Stimulated activated naive B cell treated with anti-CD40 and anti-IgM and Interleukin-4, amounts not matched to agents 10 μg/mL and 1 μg/mL and 100 μg/mL, for 72 hours (primary cell): ENCODE data around the gene IRF6.
A peak's percentile ranks its signal among the peaks of the same experiment; 100 is the strongest.
"Not testable (repeated sequence)": the region's sequence is repeated elsewhere in the genome, so short reads cannot be mapped to it uniquely, and the experiment has no call there.

Experiments used
- ATAC-seq, 2 donors: fragments of 150-1000 bp; cut with Tn5 transposase; replicated peaks; 2 replicates each; pipeline ENCODE4 v1.10.0; 2021; ENCODE audit warnings: moderate library complexity in 1 of 2
- DNase-seq: peaks from one replicate; pipeline ENCODE4 v3.0.0; 2021
- H3K27ac Mint-ChIP-seq: one replicate; pipeline ENCODE4 v1.8.0; 2022; ENCODE audit warnings: mild to moderate bottlenecking, mixed read lengths
- H3K27me3 Mint-ChIP-seq, 2 donors: one replicate each; pipeline ENCODE4 v1.8.0; 2022; ENCODE audit warnings: mixed read lengths in 2 of 2
- H3K36me3 Mint-ChIP-seq, 2 donors: one replicate each; pipeline ENCODE4 v1.8.0; 2022; ENCODE audit warnings: mixed read lengths in 2 of 2, mild to moderate bottlenecking in 1 of 2
- H3K4me1 Mint-ChIP-seq, 2 donors: one replicate each; pipeline ENCODE4 v1.8.0; 2022; ENCODE audit warnings: mixed read lengths in 2 of 2, mild to moderate bottlenecking in 1 of 2
- H3K4me3 Mint-ChIP-seq, 2 donors: one replicate each; pipeline ENCODE4 v1.8.0; 2022; ENCODE audit warnings: mild to moderate bottlenecking in 2 of 2, mixed read lengths in 2 of 2, moderate library complexity in 1 of 2
- H3K9me3 Mint-ChIP-seq, 2 donors: one replicate each; pipeline ENCODE4 v1.8.0; 2022; ENCODE audit warnings: mixed read lengths in 2 of 2, mild to moderate bottlenecking in 1 of 2

The IRF6 gene

DNA sequence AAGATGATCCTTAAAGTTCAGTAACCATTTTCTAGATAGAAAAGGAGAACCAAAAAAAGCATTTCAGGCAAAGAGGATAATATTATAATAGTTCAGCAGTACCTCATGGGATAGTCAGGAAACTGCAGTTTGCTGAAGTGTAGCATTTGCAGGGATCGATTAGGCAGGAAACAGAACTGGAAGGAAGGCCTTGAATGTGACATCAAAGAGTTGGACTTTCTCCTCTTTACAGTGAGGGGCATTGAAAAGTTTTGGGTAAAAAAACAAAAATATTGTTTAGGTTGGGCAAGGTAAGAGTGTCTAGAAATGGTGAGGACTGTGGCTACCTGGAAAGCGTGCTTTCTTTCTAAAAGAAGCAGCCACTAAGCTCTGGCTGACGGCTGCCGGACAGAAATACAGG, 8.0 kb upstream of the IRF6 start:
- Mint-ChIP-seq H3K27ac (no peak overlapping the region), H3K9me3 (no peaks in the 10 kb centered on the region), H3K4me3 (no peak overlapping the region), H3K4me1 (peaks cover 0 to 2% of the 10 kb centered on the region in 2 donors), H3K36me3 (no peaks in the 10 kb centered on the region), H3K27me3 (peaks cover 24 to 25% of the 10 kb centered on the region in 2 donors)
- DNase-seq = no peak
- ATAC-seq = no peak

GRCh38 chr1:209810783-209811182, 4.8 kb upstream of the IRF6 start:
- Mint-ChIP-seq H3K4me1 (peaks cover 5 to 7% of the 10 kb centered on the region in 2 donors), H3K27me3 (peaks cover 8 to 16% of the 10 kb centered on the region in 2 donors)

DNA sequence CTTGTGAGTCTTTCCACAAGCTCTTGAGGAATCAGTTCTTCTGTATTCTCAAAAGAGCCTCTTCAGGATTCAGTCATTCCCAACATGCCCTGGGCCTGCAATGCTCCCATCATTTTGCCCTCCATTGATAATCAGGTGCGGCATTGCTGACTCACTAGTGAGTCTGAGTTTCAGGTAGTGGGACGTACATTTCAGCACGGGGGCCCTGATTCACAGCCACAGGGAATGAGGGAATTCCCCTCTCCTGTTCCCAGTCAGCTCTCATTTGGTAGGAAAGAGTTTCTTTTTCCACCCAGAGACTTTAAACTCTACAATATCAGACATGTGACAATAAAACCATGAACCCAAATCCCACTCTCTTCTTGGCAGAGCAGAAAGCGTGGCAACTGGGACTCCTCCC, 3.7 kb upstream of the IRF6 start:
- Mint-ChIP-seq H3K27ac (no peak overlapping the region), H3K36me3 (peaks cover 0 to 2% of the 10 kb centered on the region in 2 donors), H3K27me3 (peaks cover 15 to 26% of the 10 kb centered on the region in 2 donors), H3K9me3 (peaks cover 0 to 2% of the 10 kb centered on the region in 2 donors), H3K4me1 (peaks cover 7 to 13% of the 10 kb centered on the region in 2 donors), H3K4me3 (no peak overlapping the region)
- ATAC-seq = no peak
- no peak for DNase-seq

More at GRCh38 chr1:209810783-209811182, 4.8 kb upstream of the IRF6 start:
- DNase-seq (no peak), ATAC-seq (no peak)
- Mint-ChIP-seq H3K4me3 (no peak overlapping the region), H3K36me3 (peaks cover 0 to 2% of the 10 kb centered on the region in 2 donors), H3K27ac (no peak overlapping the region), H3K9me3 (peaks cover 0 to 2% of the 10 kb centered on the region in 2 donors)

DNA sequence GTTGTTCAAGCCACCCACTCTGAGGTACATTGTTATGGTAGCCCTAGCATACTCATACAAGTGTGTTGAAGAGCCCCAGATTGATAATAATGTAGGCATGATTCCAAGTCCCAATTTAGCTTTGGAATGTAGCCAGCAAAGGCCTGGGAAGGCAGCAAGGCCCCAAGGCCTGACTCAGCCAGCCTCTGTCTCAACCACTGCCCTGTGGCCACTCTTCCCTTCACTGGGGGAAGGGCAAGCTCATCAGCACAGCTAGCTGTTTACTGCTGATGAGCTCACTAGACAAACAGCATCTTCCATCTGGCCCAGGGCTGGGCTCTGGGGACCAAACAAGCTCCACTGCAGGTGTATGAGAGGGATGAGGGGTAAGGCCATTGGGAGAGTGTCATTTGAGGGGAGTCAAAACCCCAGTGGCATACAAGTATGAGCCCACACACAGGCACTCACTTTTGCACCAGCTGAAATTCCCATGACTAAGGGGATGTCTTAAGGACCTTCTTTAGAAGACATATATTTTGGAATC, 2.2 kb upstream of the IRF6 start:
- no peak overlapping the region for H3K27ac Mint-ChIP-seq
- H3K27me3 Mint-ChIP-seq = peaks cover 21 to 34% of the 10 kb centered on the region in 2 donors
- ATAC-seq = no peak
- H3K9me3 Mint-ChIP-seq = peaks cover 0 to 2% of the 10 kb centered on the region in 2 donors
- no peak overlapping the region for H3K4me3 Mint-ChIP-seq
- H3K4me1 Mint-ChIP-seq = peaks cover 7 to 13% of the 10 kb centered on the region in 2 donors
- H3K36me3 Mint-ChIP-seq = peaks cover 0 to 2% of the 10 kb centered on the region in 2 donors
- DNase-seq = no peak

DNA sequence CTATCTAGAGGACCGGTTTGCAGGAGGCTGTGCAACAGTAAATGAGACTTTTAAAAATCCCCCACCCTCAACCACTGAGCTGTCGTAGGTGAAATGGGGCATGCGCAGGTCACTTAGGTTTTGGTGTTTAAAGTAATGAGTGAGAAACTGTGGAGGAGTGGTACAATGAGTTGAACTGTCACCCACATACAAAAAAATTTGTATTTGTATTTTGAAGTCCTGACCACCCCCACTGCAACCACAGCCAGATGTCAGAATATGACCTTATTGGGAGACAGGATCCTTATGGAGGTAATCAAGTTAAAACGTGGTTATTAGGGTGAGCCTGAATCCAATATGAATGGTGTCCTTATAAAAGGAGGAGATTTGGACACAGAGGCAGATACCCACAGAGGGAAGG, 1.6 kb upstream of the IRF6 start:
- no peak for ATAC-seq
- H3K36me3 Mint-ChIP-seq = peaks cover 0 to 2% of the 10 kb centered on the region in 2 donors
- H3K4me3 Mint-ChIP-seq = no peak overlapping the region
- no peak for DNase-seq
- peaks cover 0 to 2% of the 10 kb centered on the region in 2 donors for H3K9me3 Mint-ChIP-seq
- H3K27me3 Mint-ChIP-seq = peaks cover 21 to 34% of the 10 kb centered on the region in 2 donors
- H3K4me1 Mint-ChIP-seq = peaks cover 7 to 13% of the 10 kb centered on the region in 2 donors
- no peak overlapping the region for H3K27ac Mint-ChIP-seq

DNA sequence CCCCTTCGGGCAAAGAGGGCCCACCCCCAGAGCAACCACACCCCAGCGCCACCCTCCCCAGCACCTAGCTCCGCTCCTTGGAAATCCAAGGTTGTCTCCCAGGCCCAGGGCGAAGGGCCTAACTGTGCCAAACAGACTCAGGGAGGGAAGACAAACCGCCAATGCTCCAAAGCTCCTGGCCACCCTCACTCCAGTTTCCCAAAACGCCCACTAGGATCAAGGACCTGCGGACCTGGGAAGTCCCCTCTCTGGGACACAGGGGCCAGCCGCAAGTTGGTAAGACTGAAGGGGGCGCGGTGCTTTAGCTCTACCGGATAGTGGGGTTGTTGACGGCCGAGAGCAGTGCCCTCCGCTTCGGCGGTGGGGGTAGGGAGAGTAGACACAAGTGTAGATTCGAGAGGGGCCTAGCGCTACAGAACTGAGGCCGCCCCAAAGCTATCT, 581 bp downstream of the IRF6 start:
- peaks cover 0 to 2% of the 10 kb centered on the region in 2 donors for H3K9me3 Mint-ChIP-seq
- H3K27ac Mint-ChIP-seq = no peak overlapping the region
- H3K4me3 Mint-ChIP-seq = peak overlapping the region; percentile 91 to 92

GRCh38 chr1:209803568-209803967, 2.4 kb downstream of the IRF6 start:
- DNase-seq = no peak
- Mint-ChIP-seq H3K36me3 (peaks cover 0 to 2% of the 10 kb centered on the region in 2 donors), H3K27me3 (peaks cover 18 to 35% of the 10 kb centered on the region in 2 donors), H3K27ac (no peak overlapping the region), H3K4me1 (peaks cover 7 to 13% of the 10 kb centered on the region in 2 donors), H3K9me3 (peaks cover 0 to 2% of the 10 kb centered on the region in 2 donors), H3K4me3 (no peak overlapping the region)
- no peak for ATAC-seq

More for the DNA sequence above, 581 bp downstream of the IRF6 start:
- DNase-seq = no peak
- ATAC-seq = no peak
- peaks cover 0 to 2% of the 10 kb centered on the region in 2 donors for H3K36me3 Mint-ChIP-seq
- H3K27me3 Mint-ChIP-seq = peaks cover 27 to 44% of the 10 kb centered on the region in 2 donors
- peaks cover 7 to 13% of the 10 kb centered on the region in 2 donors for H3K4me1 Mint-ChIP-seq

DNA sequence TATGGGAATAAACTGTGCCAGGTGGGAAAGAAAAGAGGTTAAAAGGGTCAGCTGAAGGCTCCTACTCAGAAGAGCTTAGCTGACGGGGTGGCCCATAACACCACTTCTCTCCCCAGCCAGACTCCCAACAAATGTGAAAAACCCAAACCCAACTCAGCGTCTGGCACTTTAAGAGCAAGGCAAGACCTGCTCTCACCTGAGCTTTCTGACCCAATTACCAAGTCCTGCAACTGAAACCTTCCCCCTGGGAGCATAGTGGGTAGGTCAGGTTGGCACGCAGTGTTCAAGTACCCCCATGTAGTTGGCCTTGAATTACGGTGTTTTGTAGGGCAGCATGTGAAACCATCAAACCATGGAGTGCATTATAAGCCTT, 3.2 kb downstream of the IRF6 start:
- Mint-ChIP-seq H3K4me1 (peaks cover 12 to 13% of the 10 kb centered on the region in 2 donors), H3K4me3 (no peak overlapping the region), H3K27me3 (peaks cover 18 to 35% of the 10 kb centered on the region in 2 donors), H3K27ac (no peak overlapping the region), H3K9me3 (peaks cover 0 to 2% of the 10 kb centered on the region in 2 donors), H3K36me3 (peaks cover 0 to 2% of the 10 kb centered on the region in 2 donors)
- DNase-seq = no peak
- ATAC-seq = no peak

GRCh38 chr1:209802117-209802779, 3.7 kb downstream of the IRF6 start:
- Mint-ChIP-seq H3K27ac (no peak overlapping the region), H3K9me3 (peaks cover 0 to 2% of the 10 kb centered on the region in 2 donors), H3K27me3 (peaks cover 18 to 35% of the 10 kb centered on the region in 2 donors), H3K36me3 (peaks cover 0 to 2% of the 10 kb centered on the region in 2 donors), H3K4me3 (no peak overlapping the region), H3K4me1 (peaks cover 13% of the 10 kb centered on the region in 2 donors)
- no peak for ATAC-seq
- DNase-seq = no peak

DNA sequence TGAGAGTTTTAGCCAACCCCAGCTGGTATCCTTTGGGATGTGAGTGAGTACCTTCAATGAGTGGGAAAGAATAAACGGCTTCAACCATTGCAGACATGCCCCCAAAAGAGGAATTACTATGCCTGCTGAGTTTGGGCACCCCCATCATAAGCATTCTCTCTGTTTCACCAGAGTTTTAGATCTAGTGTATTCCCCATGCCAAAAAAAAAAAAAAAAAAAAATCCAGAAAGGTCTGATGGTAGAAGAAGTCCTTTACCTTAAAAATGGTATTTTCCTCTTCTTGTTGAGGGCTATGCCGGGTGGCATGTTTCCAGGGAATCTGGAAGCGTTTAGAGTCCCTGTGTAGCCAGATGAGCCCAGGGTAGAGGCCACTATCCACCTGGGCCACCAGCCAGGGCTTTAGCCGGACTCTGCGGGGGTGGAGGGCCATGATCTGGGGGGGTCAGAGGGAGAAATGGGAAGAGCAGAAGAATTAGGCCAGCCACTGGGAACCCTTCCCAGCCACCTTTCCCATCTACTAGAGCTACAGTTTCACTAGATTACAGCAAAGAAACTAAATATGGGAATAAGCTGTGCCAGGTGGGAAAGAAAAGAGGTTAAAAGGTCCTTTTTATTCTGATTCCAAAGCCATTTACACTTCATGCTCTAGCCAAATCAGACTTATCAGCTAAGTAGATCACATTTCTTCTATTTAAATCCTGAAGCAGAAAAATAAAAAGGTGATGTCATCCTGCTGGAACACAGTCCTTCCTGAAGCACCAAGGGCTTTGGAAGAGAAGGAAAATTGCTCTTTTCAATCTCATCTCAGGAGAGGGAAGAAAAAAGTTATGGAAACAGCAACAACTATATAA, 4.7 kb downstream of the IRF6 start:
- H3K27ac Mint-ChIP-seq = no peak overlapping the region
- peaks cover 10 to 13% of the 10 kb centered on the region in 2 donors for H3K4me1 Mint-ChIP-seq
- H3K27me3 Mint-ChIP-seq = peaks cover 24 to 41% of the 10 kb centered on the region in 2 donors
- ATAC-seq (no peak), DNase-seq (no peak)
- H3K9me3 Mint-ChIP-seq = peaks cover 0 to 2% of the 10 kb centered on the region in 2 donors
- H3K36me3 Mint-ChIP-seq = peaks cover 0 to 2% of the 10 kb centered on the region in 2 donors
- H3K4me3 Mint-ChIP-seq = no peak overlapping the region

GRCh38 chr1:209797978-209798639, 7.8 kb downstream of the IRF6 start:
- Mint-ChIP-seq H3K4me1 (peaks cover 0 to 6% of the 10 kb centered on the region in 2 donors), H3K4me3 (no peak overlapping the region), H3K27me3 (peaks cover 19 to 42% of the 10 kb centered on the region in 2 donors), H3K27ac (no peak overlapping the region), H3K9me3 (no peaks in the 10 kb centered on the region), H3K36me3 (peaks cover 2 to 4% of the 10 kb centered on the region in 2 donors)
- ATAC-seq = no peak
- no peak for DNase-seq

DNA sequence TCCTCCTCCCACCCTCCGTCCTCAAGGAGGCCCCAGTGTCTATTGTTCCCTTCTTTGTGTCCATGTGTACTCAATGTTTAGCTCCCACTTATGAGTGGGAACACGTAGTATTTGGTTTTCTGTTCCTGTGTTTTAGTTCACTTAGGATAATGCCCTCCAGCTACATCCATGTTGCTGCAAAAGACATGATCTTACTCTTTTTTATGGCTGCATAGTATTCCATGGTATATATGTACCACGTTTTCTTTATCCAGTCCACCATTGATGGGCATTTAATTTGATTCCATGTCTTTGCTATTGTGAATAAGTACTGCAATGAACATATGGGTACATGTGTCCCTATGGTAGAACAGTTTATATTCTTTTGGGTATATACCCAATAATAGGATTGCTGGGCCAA, 12.2 kb downstream of the IRF6 start:
- H3K9me3 Mint-ChIP-seq, H3K4me3 Mint-ChIP-seq, H3K27ac Mint-ChIP-seq, H3K4me1 Mint-ChIP-seq, ATAC-seq, DNase-seq: not testable (repeated sequence)
- H3K36me3 Mint-ChIP-seq = peaks cover 2 to 13% of the 10 kb centered on the region in 2 donors
- H3K27me3 Mint-ChIP-seq = peaks cover 33 to 41% of the 10 kb centered on the region in 2 donors

GRCh38 chr1:209791920-209792319, 14.0 kb downstream of the IRF6 start:
- no peaks in the 10 kb centered on the region for H3K9me3 Mint-ChIP-seq
- ATAC-seq (no peak), DNase-seq (no peak)
- H3K4me3 Mint-ChIP-seq = no peak overlapping the region
- H3K27me3 Mint-ChIP-seq = peaks cover 38 to 41% of the 10 kb centered on the region in 2 donors
- no peaks in the 10 kb centered on the region for H3K4me1 Mint-ChIP-seq
- peaks cover 2 to 17% of the 10 kb centered on the region in 2 donors for H3K36me3 Mint-ChIP-seq
- no peak overlapping the region for H3K27ac Mint-ChIP-seq
